GM19328 (cell line): Measurements from ENCODE around the gene KLKB1.

ENCODE experiments used
- ATAC-seq: cut with Tn5 transposase; IDR thresholded peaks from one replicate; pipeline ENCODE4 v1.9.1; 2021; ENCODE audit warnings: mild to moderate bottlenecking, moderate library complexity; ENCODE audit not compliant: unreplicated experiment

The KLKB1 gene

GRCh38 chr4:186227221-186227620 is at the start of gene KLKB1:
Gene KLKB1, plus strand, starts transcription at chr4:186227507. Its CDS starts 689 bp downstream, at chr4:186228196.
- ATAC-seq: no peak

GRCh38 chr4:186188107-186188506 is 39.2 kb upstream of the KLKB1 start:
- no peak for ATAC-seq

- ATAC-seq: no peak
Observed at GRCh38 chr4:186189656-186190055, 37.7 kb upstream of the KLKB1 start.

GRCh38 chr4:186190581-186191199 is 36.6 kb upstream of the KLKB1 start:
- ATAC-seq: peak; percentile 31

GRCh38 chr4:186191200-186192065 is 35.9 kb upstream of the KLKB1 start, which contains the start of gene CYP4V2:
Gene CYP4V2, plus strand, starts transcription at chr4:186191567. Its CDS starts 257 bp downstream, at chr4:186191824.
- peak; percentile 85 for ATAC-seq

- no peak for ATAC-seq
Observed at GRCh38 chr4:186192066-186192612, 35.2 kb upstream of the KLKB1 start.

GRCh38 chr4:186193851-186194250 is 33.5 kb upstream of the KLKB1 start:
- ATAC-seq: no peak

GRCh38 chr4:186196063-186196462 is 31.2 kb upstream of the KLKB1 start:
- no peak for ATAC-seq

- no peak for ATAC-seq
Observed at GRCh38 chr4:186200516-186200915, 26.8 kb upstream of the KLKB1 start.

- no peak for ATAC-seq
Observed at GRCh38 chr4:186201010-186201409, 26.3 kb upstream of the KLKB1 start.

- ATAC-seq: no peak
Observed at GRCh38 chr4:186201535-186202230, 25.6 kb upstream of the KLKB1 start.

GRCh38 chr4:186202490-186203140 is 24.7 kb upstream of the KLKB1 start:
- no peak for ATAC-seq

- no peak for ATAC-seq
Observed at GRCh38 chr4:186203406-186203805, 23.9 kb upstream of the KLKB1 start.

GRCh38 chr4:186204103-186204559 is 23.2 kb upstream of the KLKB1 start:
- no peak for ATAC-seq

- no peak for ATAC-seq
Observed at GRCh38 chr4:186204686-186205085, 22.6 kb upstream of the KLKB1 start.

GRCh38 chr4:186205156-186205555 is 22.2 kb upstream of the KLKB1 start:
- no peak for ATAC-seq

- no peak for ATAC-seq
Observed at GRCh38 chr4:186216465-186217024, 10.8 kb upstream of the KLKB1 start.

- no peak for ATAC-seq
Observed at GRCh38 chr4:186217733-186218293, 9.5 kb upstream of the KLKB1 start.

GRCh38 chr4:186221624-186222023 is 5.7 kb upstream of the KLKB1 start:
- ATAC-seq: no peak

- no peak for ATAC-seq
Observed at GRCh38 chr4:186225848-186226247, 1.5 kb upstream of the KLKB1 start.
